ENCODE data around the gene BCL3.
A peak's percentile ranks its signal among the peaks of the same experiment; 100 is the strongest.
"Not testable (repeated sequence)": the region's sequence is repeated elsewhere in the genome, so short reads cannot be mapped to it uniquely, and the experiment has no call there.

BCL3 gene

DNA sequence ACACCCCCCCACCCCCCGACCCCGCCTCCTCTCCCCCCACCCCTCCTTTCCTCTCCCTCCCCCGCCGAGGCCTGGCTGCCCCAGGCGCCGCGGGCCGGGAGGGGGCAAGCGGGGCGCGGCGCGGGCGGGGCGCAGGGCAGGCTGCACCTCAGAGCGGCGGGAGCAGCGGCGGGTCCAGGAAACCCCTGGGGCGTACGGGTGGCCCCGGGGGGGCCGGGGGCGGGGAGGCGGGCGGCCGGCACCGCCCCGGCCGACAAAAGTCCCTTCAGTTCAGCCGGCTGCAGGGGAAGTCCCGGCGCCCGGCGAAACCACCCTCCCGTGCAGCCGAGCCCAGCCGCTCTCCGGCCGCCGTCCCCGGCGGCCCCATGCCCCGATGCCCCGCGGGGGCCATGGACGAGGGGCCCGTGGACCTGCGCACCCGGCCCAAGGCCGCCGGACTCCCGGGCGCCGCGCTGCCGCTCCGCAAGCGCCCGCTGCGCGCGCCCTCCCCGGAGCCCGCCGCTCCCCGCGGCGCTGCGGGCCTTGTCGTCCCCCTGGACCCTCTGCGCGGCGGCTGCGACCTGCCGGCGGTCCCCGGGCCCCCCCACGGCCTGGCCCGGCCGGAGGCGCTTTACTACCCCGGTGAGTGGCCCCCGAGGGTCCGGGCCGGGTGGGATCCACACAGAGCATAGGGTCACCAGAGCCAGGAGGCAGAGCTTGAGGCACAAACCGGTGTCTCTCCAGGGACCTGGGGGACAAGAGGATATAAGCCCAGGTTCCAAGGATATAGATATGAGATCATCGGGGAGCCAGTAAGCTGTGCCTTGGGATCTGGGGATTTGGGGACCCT, at the start of gene BCL3:
TSS of gene BCL3 (plus strand) at position 283 of the 829 bp plus-strand sequence. CDS start at position 366, 83 bp downstream.
- peak; percentile 72 to 79 for DNase-seq

DNA sequence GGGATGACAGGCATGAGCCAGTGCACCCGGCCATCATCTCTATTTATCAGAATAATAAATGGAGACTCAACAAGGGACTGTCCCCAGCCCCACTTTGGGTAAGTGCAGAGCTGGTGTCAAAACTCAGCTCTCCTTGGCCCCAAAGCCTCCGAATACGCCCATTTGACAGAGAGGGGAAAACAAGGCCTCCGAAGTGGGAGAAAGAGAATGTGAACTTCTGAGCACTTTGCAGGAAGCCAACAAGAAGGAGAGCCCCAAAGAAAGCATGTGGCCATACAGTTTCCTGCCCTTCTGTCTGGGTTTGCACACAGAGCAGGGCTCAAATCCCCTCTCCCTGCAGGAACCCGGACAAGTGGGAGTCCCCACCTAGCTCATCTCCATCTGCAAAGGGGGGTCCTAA, 48.0 kb upstream of the BCL3 start:
- no peak for DNase-seq

GRCh38 chr19:44701228-44701627, 47.3 kb upstream of the BCL3 start:
- DNase-seq = no peak

- DNase-seq = no peak
These were observed 45.8 kb upstream of the BCL3 start for GRCh38 chr19:44702551-44703176.

DNA sequence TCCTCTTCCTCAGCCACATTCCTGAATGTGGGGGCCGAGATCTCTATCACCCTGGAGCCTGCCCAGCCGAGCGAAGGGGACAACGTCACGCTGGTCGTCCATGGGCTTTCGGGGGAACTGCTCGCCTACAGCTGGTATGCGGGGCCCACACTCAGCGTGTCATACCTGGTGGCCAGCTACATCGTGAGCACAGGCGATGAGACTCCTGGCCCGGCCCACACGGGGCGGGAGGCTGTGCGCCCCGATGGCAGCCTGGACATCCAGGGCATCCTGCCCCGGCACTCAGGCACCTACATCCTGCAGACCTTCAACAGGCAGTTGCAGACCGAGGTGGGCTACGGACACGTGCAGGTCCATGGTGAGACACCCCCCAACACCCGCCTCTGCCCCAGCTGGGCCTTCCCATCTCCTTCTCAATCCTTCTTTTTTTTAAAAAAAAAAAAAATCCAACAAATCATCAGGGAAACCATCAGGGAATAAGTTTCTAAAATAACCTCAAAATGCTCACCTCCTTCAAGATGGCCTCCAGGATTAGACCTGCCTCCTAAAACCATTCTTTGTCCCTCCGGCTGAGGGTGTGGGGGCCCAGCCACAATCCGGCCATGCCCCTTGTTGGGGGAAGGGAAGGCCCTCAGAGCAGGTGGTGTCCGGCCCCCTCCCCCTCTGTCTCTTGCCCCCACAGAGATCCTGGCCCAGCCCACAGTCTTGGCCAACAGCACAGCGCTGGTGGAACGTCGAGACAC, 45.0 kb upstream of the BCL3 start:
- DNase-seq = no peak

- no peak for DNase-seq
These were observed 43.5 kb upstream of the BCL3 start for GRCh38 chr19:44704982-44705381.

DNA sequence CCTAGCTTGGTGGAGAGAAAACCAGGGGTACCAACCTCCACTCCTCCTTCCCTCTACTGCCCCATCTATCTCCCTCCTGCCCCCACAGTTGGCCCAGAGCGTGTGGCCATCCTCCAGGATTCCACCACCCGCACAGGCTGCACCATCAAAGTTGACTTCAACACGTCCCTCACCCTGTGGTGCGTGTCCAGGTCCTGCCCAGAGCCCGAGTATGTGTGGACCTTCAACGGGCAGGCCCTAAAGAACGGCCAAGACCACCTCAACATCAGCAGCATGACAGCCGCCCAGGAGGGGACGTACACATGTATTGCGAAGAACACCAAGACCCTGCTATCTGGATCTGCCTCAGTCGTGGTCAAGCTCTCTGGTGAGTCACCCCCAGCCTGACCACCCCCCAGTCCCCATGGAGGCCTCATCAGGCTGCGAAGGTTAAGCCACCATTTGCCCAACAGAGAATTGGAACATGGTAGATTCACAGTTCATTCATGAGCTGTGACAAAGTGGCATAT, 43.0 kb upstream of the BCL3 start:
- no peak for DNase-seq

- DNase-seq = no peak
These were observed 41.8 kb upstream of the BCL3 start for GRCh38 chr19:44706506-44707236.

DNA sequence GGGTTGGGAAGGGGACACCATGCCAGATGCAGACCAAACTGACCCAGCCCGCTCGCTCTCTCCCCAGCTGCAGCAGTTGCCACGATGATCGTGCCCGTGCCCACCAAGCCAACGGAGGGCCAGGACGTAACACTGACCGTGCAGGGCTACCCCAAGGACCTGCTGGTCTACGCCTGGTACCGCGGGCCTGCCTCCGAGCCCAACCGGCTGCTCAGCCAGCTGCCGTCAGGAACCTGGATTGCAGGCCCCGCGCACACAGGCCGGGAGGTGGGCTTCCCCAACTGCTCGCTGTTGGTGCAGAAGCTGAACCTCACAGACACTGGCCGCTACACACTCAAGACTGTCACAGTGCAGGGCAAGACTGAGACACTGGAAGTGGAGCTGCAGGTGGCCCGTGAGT, 40.7 kb upstream of the BCL3 start:
- no peak for DNase-seq

DNA sequence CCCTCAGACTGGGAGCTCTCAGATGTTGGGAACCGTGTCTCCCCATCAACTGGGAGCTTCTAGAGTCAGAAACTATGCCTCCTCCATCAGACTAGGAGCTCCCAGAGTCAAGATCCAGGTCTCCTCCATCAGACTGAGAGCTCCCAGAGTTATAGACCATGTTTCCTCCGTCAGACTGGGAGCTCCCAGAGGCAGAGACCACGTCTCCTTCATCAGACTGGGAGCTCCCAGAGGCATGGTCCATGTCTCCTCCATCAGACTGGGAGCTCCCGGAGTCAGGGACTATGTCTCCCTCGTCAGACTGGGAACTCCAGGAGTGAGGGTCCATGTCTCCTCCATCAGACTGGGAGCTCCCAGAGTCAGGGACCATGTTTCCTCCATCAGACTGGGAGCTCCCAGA, 39.6 kb upstream of the BCL3 start:
- no peak for DNase-seq

DNA sequence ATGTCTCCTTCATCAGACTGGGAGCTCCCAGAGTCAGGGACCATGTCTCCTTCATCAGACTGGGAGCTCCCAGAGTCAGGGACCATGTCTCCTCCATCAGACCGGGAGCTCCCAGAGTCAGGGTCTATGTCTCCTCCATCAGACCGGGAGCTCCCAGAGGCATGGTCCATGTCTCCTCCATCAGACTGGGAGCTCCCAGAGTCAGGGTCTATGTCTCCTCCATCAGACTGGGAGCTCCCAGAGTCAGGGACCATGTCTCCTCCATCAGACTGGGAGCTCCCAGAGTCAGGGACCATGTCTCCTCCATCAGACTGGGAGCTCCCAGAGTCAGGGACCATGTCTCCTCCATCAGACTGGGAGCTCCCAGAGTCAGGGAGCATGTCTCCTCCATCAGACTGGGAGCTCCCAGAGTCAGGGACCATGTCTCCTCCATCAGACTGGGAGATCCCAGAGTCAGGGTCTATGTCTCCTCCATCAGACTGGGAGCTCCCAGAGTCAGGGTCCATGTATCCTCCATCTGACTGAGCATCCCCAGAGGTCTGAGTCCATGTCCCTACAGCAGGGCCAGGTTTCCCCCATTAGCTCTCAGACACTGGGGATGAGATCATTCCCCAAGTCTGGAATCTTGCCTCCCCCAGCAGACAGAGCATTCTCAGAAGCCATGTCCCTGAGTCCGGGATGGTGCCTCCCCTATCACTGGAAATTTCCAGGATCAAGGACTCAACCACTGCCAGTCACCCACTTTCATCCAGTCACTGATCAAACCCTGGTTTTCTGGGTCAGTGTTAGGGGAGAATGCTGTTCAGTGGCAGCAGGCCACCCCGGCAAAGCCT, 38.9 kb upstream of the BCL3 start:
- not testable (repeated sequence) for DNase-seq

DNA sequence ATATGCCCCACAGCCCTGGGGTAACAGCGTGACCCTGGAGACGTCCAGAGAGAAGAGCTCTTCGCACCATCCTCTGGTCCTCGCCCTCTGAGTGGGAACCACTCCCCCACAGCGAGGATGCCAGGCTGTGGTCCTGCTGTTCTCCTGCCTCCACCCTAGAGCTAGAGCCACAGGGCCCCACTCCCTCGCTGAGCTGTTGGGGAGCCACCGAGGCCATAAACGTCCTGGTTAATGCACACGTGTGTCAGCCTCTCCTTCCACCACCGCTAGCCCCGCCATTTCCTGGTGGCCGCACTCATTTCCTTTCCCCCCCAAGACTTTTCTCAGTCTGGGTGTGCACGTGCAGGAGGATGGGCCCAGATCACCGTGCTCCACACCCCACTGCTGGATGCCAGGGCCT, 38.0 kb upstream of the BCL3 start:
- DNase-seq = no peak

GRCh38 chr19:44712864-44713515, 35.5 kb upstream of the BCL3 start:
- no peak for DNase-seq

GRCh38 chr19:44714597-44715169, 33.8 kb upstream of the BCL3 start:
- no peak for DNase-seq

- DNase-seq = no peak
These were observed 30.9 kb upstream of the BCL3 start for GRCh38 chr19:44717603-44718002.

DNA sequence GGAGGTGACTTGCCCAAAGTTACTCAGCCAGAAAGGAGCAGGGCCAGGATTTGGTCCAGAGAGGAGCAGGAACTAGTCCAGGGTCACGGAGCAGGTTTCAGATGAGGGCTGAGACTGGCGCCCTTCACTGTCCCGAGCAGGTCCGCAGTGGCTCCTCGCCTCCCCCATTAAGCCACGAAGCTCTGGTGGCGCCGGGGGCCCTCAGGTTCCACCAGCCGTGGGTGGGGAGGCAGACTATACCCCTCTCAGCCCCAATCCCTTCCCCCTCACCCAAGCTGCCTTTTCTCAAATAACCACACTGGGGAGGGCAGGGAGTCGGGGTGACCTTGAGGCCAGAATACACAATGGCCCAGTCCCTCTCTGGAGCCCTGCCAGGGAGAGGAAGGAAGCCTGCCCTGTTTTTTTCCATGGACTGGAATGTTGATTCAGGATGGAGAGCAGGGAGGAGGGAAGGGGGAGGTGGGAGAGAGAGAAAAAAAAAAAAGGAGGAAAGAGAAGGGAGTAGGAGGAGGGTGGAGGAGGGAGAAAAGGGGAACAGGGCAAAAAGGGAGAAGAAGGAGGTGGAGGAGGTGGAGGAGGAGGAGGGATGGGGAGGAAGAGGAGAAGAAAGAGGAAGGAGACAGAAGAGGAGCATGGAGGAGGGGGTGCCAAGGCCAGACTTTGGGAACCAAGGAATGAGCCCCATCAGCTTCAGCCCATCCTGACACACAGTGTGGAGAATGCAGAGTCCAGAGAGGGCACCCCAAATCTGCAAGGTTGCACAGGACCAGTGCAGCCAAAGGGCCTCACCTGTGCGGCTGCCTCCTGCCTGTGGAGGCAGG, 29.9 kb upstream of the BCL3 start:
- DNase-seq = no peak

- DNase-seq = no peak
These were observed 29.2 kb upstream of the BCL3 start for GRCh38 chr19:44719262-44719701.

DNA sequence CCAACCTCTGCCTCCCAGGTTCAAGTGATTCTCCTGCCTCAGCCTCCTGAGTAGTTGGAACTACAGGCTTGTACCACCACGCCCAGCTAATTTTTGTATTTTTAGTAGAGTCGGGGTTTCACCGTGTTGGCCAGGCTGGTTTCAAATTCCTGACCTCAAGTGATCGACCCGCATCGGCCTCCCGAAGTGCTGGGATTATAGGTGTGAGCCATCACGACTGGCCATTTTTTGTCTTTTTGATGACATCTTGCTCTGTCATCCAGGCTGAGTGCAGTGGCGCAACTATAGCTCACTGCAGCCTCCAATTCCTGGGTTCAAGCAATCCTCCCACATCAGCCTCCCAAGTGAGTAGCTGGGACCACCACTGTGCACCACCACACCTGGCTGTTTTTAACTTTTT, 28.1 kb upstream of the BCL3 start:
- not testable (repeated sequence) for DNase-seq

GRCh38 chr19:44720945-44721344, 27.6 kb upstream of the BCL3 start:
- peak; percentile 25 to 49 for DNase-seq

- DNase-seq = not testable (repeated sequence)
These were observed 27.1 kb upstream of the BCL3 start for GRCh38 chr19:44721369-44721768.

Data from inflammatory macrophage treated with lipopolysaccharide for 1 hour (primary cell).